Osteoblast (primary cell): ENCODE measurements around the gene CNTROB. TPM values are rescaled to one million over a fixed set of nuclear protein-coding genes. Genes with fewer than 3 reads are reported as not detected.
A peak's percentile ranks its signal among the peaks of the same experiment; 100 is the strongest.

Source experiments
- DNase-seq: peaks from one replicate; pipeline ENCODE4 v3.0.0; 2011; ENCODE audit warnings: low spot score, mixed read lengths; ENCODE audit not compliant: insufficient read length; ENCODE audit errors: missing footprints
- H2AFZ ChIP-seq: 2 replicates; pipeline ENCODE4 v1.6.0; 2011; ENCODE audit warnings: mild to moderate bottlenecking, low read length
- H3K27ac ChIP-seq: 2 replicates; pipeline ENCODE4 v1.5.1; 2011; ENCODE audit warnings: mild to moderate bottlenecking, low read depth, low read length, moderate library complexity
- H3K27me3 ChIP-seq: 2 replicates; pipeline ENCODE4 v1.6.0; 2012; ENCODE audit warnings: mild to moderate bottlenecking, control low read depth, inconsistent platforms, low read length, moderate library complexity; ENCODE audit not compliant: insufficient read depth
- H3K36me3 ChIP-seq: 2 replicates; pipeline ENCODE4 v1.5.1; 2011; ENCODE audit warnings: mild to moderate bottlenecking, low read length, control low read depth, moderate library complexity; ENCODE audit not compliant: insufficient read depth
- H3K4me1 ChIP-seq: 2 replicates; pipeline ENCODE4 v1.5.1; 2011; ENCODE audit warnings: mild to moderate bottlenecking, low read length, control low read depth, moderate library complexity; ENCODE audit not compliant: insufficient read depth
- H3K4me2 ChIP-seq: 2 replicates; pipeline ENCODE4 v1.6.0; 2011; ENCODE audit warnings: mild to moderate bottlenecking, low read length; ENCODE audit not compliant: insufficient read depth
- H3K4me3 ChIP-seq: fragments of 200-600 bp; sonication (generic); 3 replicates; pipeline ENCODE4 v1.5.1; 2012; ENCODE audit warnings: mild to moderate bottlenecking, low read length, inconsistent platforms; ENCODE audit not compliant: insufficient read depth
- H3K79me2 ChIP-seq: 2 replicates; pipeline ENCODE4 v1.6.0; 2012; ENCODE audit warnings: mild to moderate bottlenecking, low read length, control low read depth, inconsistent platforms; ENCODE audit not compliant: insufficient read depth
- H3K9me3 ChIP-seq: 2 replicates; pipeline ENCODE4 v1.5.1; 2011; ENCODE audit warnings: low read depth, low read length, control low read depth
- H4K20me1 ChIP-seq: 2 replicates; pipeline ENCODE4 v1.6.0; 2012; ENCODE audit warnings: mild to moderate bottlenecking, low read length, control low read depth; ENCODE audit not compliant: insufficient read depth
- CTCF ChIP-seq: IDR thresholded peaks from 2 replicates; pipeline ENCODE4 v1.5.1; 2011; ENCODE audit warnings: mild to moderate bottlenecking, low read depth, low read length, moderate library complexity; ENCODE audit errors: extremely low read depth
- total RNA-seq: library from RNA; depleted of rRNA; stranded (reverse); fragments of >200 nt; gene quantifications from 2 replicates; pipeline ENCODE4 v1.2.3, GENCODE V29; 2012

Gene CNTROB
- total RNA-seq, 1 donor: 20.6 TPM

GRCh38 chr17:7887038-7887481 lies 44.9 kb upstream of the CNTROB start:
- Histone ChIP-seq H3K27me3 (no peaks in the 10 kb centered on the region), H4K20me1 (peaks cover 20% of the 10 kb centered on the region), H3K27ac (peak overlapping the region; percentile 75), H3K4me3 (peak overlapping the region; percentile 95), H2AFZ (peak overlapping the region; percentile 76), H3K4me1 (peaks cover 44% of the 10 kb centered on the region), H3K36me3 (peaks cover 28% of the 10 kb centered on the region), H3K9me3 (no peaks in the 10 kb centered on the region), H3K4me2 (peak overlapping the region; percentile 97), H3K79me2 (peaks cover 36% of the 10 kb centered on the region)
- TF ChIP-seq CTCF: no peak
- peak; percentile 88 for DNase-seq

GRCh38 chr17:7887482-7888183 lies 44.4 kb upstream of the CNTROB start:
- no peaks in the 10 kb centered on the region for H3K27me3 ChIP-seq
- peaks cover 36% of the 10 kb centered on the region for H3K79me2 ChIP-seq
- peaks cover 44% of the 10 kb centered on the region for H3K4me1 ChIP-seq
- H3K27ac ChIP-seq: peak overlapping the region; percentile 79
- H3K4me2 ChIP-seq: peak overlapping the region; percentile 97
- peak overlapping the region; percentile 95 for H3K4me3 ChIP-seq
- peak; percentile 99 for DNase-seq
- TF ChIP-seq CTCF: no peak
- no peaks in the 10 kb centered on the region for H3K9me3 ChIP-seq
- H4K20me1 ChIP-seq: peaks cover 20% of the 10 kb centered on the region
- peaks cover 29% of the 10 kb centered on the region for H3K36me3 ChIP-seq
- H2AFZ ChIP-seq: peak overlapping the region; percentile 85

- H3K9me3 ChIP-seq: no peaks in the 10 kb centered on the region
- TF ChIP-seq CTCF: no peak
- H3K79me2 ChIP-seq: peaks cover 36% of the 10 kb centered on the region
- peak within 1 kb of the TSS; percentile 85 for H2AFZ ChIP-seq
- peaks cover 44% of the 10 kb centered on the region for H3K4me1 ChIP-seq
- peaks cover 20% of the 10 kb centered on the region for H4K20me1 ChIP-seq
- no peaks in the 10 kb centered on the region for H3K27me3 ChIP-seq
- H3K4me3 ChIP-seq: peak within 1 kb of the TSS; percentile 95
- no peak for DNase-seq
- H3K27ac ChIP-seq: peak within 1 kb of the TSS; percentile 79
- peak within 1 kb of the TSS; percentile 97 for H3K4me2 ChIP-seq
- H3K36me3 ChIP-seq: peaks cover 35% of the 10 kb centered on the region
Measured at GRCh38 chr17:7888184-7888920, 43.7 kb upstream of the CNTROB start, which contains the start of gene CHD3. CHD3 (plus strand) TSS chr17:7888789; CDS start chr17:7889001, 212 bp downstream.
